DMS 273 treated with DMSO at 0.1 percent for 48 hours (cell line): ENCODE data around the gene MUC13.
A peak's percentile ranks its signal among the peaks of the same experiment; 100 is the strongest.

Experiments used
- DNase-seq: peaks from one replicate; lab custom pipeline; 2025; lab: John Stamatoyannopoulos, UW

The MUC13 gene

GRCh38 chr3:124873226-124873625 is 61.3 kb downstream of the MUC13 start:
- DNase-seq: no peak

GRCh38 chr3:124867511-124867910 is 67.0 kb downstream of the MUC13 start:
- DNase-seq: no peak

- DNase-seq: no peak
Observed at GRCh38 chr3:124862006-124862405, 72.5 kb downstream of the MUC13 start.

GRCh38 chr3:124861041-124861440 is 73.5 kb downstream of the MUC13 start:
- DNase-seq: no peak

GRCh38 chr3:124860599-124860998 is 74.0 kb downstream of the MUC13 start:
- no peak for DNase-seq

GRCh38 chr3:124859025-124859424 is 75.5 kb downstream of the MUC13 start:
- no peak for DNase-seq

GRCh38 chr3:124858275-124858674 is 76.3 kb downstream of the MUC13 start:
- no peak for DNase-seq

- peak; percentile 48 for DNase-seq
Observed at GRCh38 chr3:124856677-124857076, 77.9 kb downstream of the MUC13 start.
